Effector memory CD4-positive, alpha-beta T cell (primary cell): ENCODE measurements around the gene NFILZ.

ENCODE experiments used
- DNase-seq, 3 donors: peaks; one replicate each; pipeline ENCODE4 v3.0.0-alpha.2; 2020
- H3K27ac ChIP-seq: 2 replicates; pipeline ENCODE4 v1.7.0; 2013; ENCODE audit warnings: mild to moderate bottlenecking, low read length, moderate library complexity; ENCODE audit not compliant: insufficient read depth, poor library complexity, severe bottlenecking
- H3K27me3 ChIP-seq: replicated peaks from 2 replicates; pipeline ENCODE4 v1.7.0; 2013; ENCODE audit warnings: mild to moderate bottlenecking, low read length; ENCODE audit not compliant: insufficient read depth, control insufficient read depth, poor library complexity, severe bottlenecking
- H3K36me3 ChIP-seq: 2 replicates; pipeline ENCODE4 v1.7.0; 2013; ENCODE audit warnings: mild to moderate bottlenecking, low read length, moderate library complexity; ENCODE audit not compliant: control insufficient read depth, insufficient read depth
- H3K4me1 ChIP-seq: 2 replicates; pipeline ENCODE4 v1.7.0; 2013; ENCODE audit warnings: low read length, mild to moderate bottlenecking; ENCODE audit not compliant: control insufficient read depth, insufficient read depth, poor library complexity, severe bottlenecking
- H3K4me3 ChIP-seq: 2 replicates; pipeline ENCODE4 v1.7.0; 2013; ENCODE audit warnings: low read length, low read depth, mild to moderate bottlenecking; ENCODE audit not compliant: insufficient read depth, poor library complexity, severe bottlenecking
- H3K9me3 ChIP-seq: 2 replicates; pipeline ENCODE4 v1.7.0; 2013; ENCODE audit warnings: mild to moderate bottlenecking, low read length, moderate library complexity; ENCODE audit not compliant: control insufficient read depth
- total RNA-seq, 3 donors: gene quantifications; one replicate each; lab custom pipeline; 2026; lab: John Stamatoyannopoulos, UW

Gene NFILZ, protein sequence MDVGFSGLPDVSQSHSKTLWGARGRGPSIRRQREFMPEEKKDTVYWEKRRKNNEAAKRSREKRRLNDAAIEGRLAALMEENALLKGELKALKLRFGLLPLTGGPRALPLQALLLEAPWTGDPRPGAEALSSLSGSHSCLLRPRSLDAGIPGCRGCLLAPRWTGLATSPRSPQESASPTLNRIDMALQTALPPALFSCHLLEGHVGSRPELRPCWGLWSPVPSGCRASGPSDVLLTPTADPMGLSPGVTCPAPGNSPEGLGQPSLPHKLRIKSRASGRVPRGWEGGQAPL
- 0.17 to 0.97 (median 0.70) reads per million in 3 donors for total RNA-seq

DNA sequence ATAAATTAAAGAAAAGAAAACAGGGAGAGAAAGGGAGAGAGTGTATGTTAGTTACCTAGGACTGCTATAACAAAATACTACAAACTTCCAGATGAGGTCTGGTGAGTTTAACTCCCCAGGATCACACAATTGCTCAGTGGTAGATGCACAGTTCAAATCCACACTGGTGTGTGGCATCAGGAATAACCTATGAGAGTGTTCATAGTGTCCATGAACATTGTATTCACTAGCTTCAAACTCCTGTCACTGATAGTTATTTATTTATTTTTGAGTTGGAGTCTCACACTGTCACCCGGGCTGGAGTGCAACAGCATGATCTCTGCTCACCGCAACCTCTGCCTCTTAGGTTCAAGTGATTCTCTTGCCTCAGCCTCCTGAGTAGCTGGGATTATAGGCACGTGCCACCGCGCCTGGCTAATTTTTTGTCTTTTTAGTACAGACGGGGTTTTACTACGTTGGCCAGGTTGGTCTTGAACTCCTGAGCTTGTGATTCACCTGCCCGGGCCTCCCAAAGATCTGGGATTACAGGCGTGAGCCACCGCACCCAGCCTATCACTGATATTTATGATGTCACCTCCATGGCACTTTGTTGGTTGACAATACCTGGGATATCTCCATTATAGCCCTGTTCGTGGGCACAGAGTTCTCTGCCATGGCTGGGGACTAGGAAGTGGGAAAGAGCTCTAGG, at the start of gene NFILZ:
NFILZ (plus strand) TSS at position 638 of the 688 bp plus-strand sequence. CDS start 46,133 bp downstream, outside the sequence.
- no peaks in the 10 kb centered on the region for H3K4me1 ChIP-seq
- no peaks in the 10 kb centered on the region for H3K36me3 ChIP-seq
- DNase-seq, result no peak
- no peak within 1 kb of the TSS for H3K4me3 ChIP-seq
- no peaks in the 10 kb centered on the region for H3K27me3 ChIP-seq
- no peaks in the 10 kb centered on the region for H3K9me3 ChIP-seq
- no peak within 1 kb of the TSS for H3K27ac ChIP-seq

DNA sequence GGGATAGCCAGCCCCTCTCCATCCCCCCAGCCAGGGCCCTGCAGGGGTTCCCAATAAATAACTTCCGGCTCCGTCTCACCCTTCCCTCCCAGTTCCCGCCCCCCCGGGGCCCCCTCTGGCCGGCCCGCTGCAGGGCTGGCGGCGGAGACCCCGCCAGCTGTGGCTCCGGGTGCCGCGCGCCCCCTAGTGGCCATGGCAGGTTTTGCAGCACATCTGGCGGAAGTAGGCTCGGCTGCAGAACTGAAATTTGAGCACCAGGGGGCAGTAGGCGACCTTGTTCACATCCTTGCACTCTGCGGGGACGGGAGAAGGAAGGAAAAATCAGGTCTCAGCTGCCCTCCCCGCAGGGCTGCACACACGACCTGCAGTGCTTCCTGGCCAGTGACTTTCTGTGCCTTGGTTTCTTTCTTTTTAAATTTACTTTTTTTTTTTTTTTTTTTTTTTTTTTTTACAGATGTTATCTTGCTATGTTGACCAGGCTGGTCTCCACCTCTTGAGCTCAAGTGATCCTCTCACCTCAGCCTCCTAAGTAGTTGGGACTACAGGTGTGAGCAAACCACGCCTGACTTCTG, 49.6 kb upstream of the NFILZ start:
- peak; percentile 66 to 83 (median 78) for DNase-seq
- Histone ChIP-seq H3K27me3 (no peaks in the 10 kb centered on the region), H3K9me3 (no peaks in the 10 kb centered on the region), H3K4me3 (no peak overlapping the region), H3K36me3 (no peaks in the 10 kb centered on the region), H3K4me1 (peaks cover 32% of the 10 kb centered on the region), H3K27ac (no peak overlapping the region)

DNA sequence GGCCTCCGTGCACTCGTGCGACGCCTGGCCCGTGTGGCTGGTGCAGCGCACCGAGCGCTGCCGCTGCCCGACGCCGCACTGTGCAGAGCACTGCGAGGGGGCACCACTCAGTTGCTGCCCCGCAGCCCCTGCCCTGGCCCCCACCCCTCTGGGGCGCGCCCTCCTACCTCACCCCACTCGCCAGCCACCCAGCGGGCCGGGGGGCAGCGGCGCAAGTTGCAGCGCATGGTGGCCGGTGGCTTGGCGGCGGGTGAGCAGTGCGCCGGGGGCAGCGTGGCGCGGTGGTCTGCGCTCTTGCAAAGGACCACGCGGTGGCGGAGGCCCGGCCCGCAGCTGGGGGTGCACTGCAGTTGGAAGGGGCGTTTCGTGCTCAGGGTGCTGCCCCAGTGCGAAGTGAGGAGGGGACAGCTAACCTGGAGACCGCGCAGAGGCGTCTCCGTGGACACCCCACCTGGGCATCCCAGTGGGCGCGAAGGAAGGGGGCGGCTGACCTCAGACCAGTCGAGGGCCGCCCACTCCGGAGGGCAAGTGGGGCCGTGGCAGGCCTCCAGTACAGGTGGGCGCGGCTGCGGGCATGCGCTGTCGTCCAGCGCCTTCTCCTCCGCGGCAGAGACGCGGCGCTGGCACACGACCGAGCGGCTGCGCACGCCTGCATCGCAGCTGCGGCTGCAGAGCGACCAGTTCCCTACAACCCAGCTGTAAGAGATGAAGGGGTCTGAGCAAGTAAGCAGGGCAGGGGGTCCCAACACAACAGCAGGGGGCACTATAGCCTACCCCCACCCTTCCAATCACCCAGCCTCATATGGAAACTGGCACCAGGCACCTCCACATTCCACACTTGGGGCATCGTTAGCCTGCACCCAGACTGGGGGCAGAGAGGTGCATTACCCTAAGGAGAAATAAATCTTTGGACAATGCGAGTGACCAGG, 45.2 kb upstream of the NFILZ start:
- no peaks in the 10 kb centered on the region for H3K9me3 ChIP-seq
- no peak overlapping the region for H3K4me3 ChIP-seq
- no peak for DNase-seq
- H3K27me3 ChIP-seq, result no peaks in the 10 kb centered on the region
- H3K36me3 ChIP-seq, result no peaks in the 10 kb centered on the region
- no peak overlapping the region for H3K27ac ChIP-seq
- H3K4me1 ChIP-seq, result peaks cover 5% of the 10 kb centered on the region

DNA sequence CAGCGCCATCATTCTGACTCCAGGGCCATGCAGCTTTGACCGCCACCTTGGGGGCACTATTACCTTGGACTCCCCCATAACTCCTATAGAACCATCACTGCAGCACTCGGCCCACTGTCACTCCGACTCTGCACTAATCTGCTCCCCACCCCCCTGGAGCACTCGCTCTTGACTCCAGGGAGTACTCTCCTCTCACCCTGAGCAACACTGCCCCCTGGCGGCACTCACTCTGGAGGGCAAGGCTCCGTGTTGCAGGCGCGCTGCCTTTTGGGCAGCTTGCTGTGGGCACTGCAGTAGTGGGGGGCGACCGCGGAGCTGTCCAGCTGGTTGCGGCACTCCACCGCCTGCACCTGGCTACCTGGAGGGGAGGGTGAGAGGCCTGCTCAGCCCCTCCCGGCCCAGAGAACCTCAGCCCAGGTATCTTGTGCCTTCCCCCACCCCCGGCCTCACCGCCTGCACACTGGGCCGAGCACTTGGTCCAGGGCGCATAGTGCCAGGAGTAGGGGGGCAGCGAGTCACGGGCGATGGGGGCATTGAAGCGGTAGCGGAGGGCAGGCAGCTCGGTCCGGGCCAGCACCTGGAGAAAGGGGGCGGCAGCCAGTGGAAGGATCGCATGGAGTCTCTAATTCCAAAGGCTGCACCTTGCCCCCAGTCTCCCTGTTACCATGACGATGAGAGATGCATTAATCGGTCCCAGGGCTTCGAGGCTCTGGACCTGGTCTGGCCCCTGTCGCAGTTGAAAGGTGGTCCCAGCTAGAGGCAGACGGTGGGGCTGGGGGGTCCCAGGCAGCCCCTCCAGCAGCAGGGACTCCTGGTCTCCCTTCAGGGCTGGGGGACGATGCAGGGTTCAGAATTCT, 44.3 kb upstream of the NFILZ start:
- H3K27me3 ChIP-seq, result no peaks in the 10 kb centered on the region
- H3K27ac ChIP-seq, result no peak overlapping the region
- no peak overlapping the region for H3K4me3 ChIP-seq
- no peaks in the 10 kb centered on the region for H3K9me3 ChIP-seq
- DNase-seq, result peak; percentile 29 to 59 (median 49)
- no peaks in the 10 kb centered on the region for H3K36me3 ChIP-seq
- no peaks in the 10 kb centered on the region for H3K4me1 ChIP-seq

DNA sequence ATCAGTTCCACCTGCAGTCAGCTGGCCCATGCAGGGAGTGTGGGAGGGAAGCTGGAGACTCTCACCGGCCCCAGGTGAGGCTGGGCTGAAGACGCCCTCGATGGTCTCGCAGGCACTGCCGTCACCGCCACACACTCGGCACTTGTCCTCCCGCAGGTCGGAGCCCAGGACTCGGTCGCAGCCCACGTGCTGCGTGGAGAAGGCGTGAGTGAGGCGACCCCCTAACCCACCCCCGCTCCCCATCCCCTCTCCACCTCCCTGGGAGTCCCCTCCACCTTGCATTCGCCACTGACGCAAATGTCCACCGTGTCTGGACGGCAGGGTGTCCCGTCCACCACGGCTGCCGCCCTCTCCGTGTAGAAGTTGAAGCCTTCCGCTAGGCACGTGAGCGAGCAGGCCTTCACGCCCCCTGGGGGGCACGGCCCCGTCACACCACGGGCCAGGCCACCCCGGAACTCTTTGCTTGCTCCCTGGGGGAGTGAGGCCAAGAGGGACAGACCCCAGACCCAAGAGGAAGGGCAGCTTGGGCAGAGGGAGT, 41.2 kb upstream of the NFILZ start:
- DNase-seq, result no peak
- Histone ChIP-seq H3K4me3 (no peak overlapping the region), H3K9me3 (no peaks in the 10 kb centered on the region), H3K36me3 (no peaks in the 10 kb centered on the region), H3K4me1 (peaks cover 12% of the 10 kb centered on the region), H3K27me3 (no peaks in the 10 kb centered on the region), H3K27ac (no peak overlapping the region)

DNA sequence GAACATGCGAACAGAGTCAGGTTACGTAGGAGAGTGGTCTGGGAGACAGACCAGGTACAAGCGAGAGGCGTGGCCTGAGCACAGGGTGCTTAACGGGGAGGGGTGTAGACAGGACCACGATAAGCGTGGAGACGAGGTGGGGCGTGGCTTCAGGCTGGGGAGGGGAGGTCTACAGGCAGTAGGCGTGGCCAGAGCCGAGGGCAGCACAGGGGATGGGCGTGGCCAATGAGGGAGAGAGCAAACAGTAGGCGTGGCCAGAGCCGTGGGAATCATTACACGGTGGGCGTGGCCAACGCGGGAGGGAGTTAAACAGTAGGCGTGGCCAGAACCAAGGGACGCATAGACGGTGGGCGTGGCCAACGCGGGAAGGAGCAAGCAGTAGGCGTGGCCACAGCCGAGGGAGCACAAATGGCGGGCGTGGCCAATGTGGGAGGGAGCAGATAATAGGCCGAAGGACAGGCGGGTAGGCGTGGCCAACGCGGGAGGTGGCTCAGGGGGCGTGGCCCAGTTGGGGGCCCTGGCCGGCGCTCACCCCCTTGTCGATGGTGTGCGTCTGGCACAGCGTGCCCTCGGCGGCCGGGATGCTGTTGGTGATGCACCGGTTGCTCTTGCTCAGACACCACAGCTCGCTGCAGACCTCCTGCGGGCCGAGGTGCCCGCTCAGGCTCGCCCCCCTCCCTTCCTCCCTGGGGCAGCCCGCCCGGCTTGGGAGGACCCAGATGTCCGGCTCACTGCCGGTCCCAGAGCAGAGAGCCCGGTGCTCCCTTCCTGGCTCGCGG, 38.0 kb upstream of the NFILZ start:
- Histone ChIP-seq H3K27ac (no peak overlapping the region), H3K9me3 (no peaks in the 10 kb centered on the region), H3K27me3 (no peaks in the 10 kb centered on the region), H3K4me3 (peak overlapping the region; percentile 35), H3K36me3 (peaks cover 3% of the 10 kb centered on the region), H3K4me1 (peaks cover 12% of the 10 kb centered on the region)
- peak; percentile 95 to 97 (median 95) for DNase-seq

DNA sequence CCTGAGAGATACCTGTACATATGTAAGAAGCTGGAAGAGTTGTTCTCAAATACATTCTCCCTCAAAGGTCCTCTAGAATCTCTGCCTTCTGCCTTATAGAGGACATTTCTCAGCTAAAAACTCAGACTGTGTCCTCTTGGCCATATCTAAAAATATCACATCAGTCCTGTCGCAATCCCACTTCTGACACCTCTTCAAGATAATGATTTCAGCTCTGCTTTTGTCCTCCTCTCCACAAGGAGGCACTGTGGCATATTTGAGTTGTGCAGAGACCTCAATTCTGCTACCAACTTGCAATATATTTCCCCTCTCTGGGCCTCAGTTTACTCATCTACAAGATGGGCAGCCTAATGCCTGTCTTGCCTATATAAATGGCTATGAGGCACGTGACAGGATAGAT, 36.5 kb upstream of the NFILZ start:
- Histone ChIP-seq H3K36me3 (peaks cover 3% of the 10 kb centered on the region), H3K9me3 (no peaks in the 10 kb centered on the region), H3K4me3 (no peak overlapping the region), H3K4me1 (peaks cover 12% of the 10 kb centered on the region), H3K27me3 (no peaks in the 10 kb centered on the region), H3K27ac (no peak overlapping the region)
- no peak for DNase-seq

DNA sequence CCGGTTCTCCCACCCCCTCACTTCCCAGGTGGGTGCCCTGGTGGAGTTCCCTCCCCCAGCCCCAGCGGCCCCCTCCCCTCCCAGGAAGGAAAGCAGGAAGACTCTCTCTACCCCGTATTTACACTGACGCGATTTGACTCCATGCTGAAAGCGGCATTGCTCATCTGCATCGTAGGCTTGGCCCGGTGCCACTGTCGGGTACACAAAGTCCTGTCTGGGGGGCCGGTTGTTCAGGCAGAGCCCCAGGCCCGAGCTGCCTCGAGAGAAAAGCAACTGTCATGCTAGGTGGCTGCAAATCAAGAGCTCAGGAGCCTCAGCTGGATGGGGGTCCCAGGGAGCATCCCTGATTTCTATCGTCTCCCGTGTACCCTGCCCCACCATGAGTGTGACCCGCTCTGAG, 34.8 kb upstream of the NFILZ start:
- Histone ChIP-seq H3K27me3 (no peaks in the 10 kb centered on the region), H3K36me3 (peaks cover 6% of the 10 kb centered on the region), H3K4me3 (no peak overlapping the region), H3K27ac (no peak overlapping the region), H3K9me3 (no peaks in the 10 kb centered on the region), H3K4me1 (peaks cover 12% of the 10 kb centered on the region)
- no peak for DNase-seq
